Fibroblast of lung (primary cell): ENCODE data around the gene OTUD7B.
A peak's percentile ranks its signal among the peaks of the same experiment; 100 is the strongest.

Experiments
- EZH2 ChIP-seq: IDR thresholded peaks from 2 replicates; pipeline ENCODE4 v1.5.1; 2012; ENCODE audit warnings: low read length, control low read depth, mild to moderate bottlenecking; ENCODE audit errors: missing control alignments
- TF ChIP-seq, protein P1 (sequence below), 2 donors: IDR thresholded peaks in 1 of 2; conservative IDR thresholded peaks in 1 of 2; 1 replicate in 1 of 2; 2 replicates in 1 of 2; pipeline ENCODE4 v1.5.1; 2011 to 2012; ENCODE audit warnings: low read length in 2 of 2, control low read depth in 1 of 2, inconsistent platforms in 1 of 2, low read depth in 1 of 2, mild to moderate bottlenecking in 1 of 2

DNA sequence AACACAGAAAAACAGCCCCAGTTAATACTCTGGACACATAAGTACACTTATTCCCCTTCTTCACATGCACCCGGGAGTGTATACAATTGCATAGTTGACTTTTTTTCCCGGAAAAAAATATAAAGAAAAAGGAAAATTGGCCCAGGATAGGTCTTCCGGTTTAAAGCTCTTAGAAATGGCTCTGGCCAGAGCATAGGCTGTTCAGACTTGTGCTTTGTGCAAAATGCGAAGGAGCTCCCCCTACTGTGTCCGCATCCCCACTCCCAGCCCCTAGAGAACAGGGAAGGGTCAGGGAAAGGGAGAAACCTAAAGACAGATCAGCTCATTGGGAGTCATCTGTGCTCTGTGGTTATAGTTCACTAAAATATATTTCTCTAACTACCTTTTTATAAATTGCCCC, 68.3 kb downstream of the OTUD7B start:
- TF ChIP-seq EZH2, result no peak
- TF ChIP-seq, protein P1, sequence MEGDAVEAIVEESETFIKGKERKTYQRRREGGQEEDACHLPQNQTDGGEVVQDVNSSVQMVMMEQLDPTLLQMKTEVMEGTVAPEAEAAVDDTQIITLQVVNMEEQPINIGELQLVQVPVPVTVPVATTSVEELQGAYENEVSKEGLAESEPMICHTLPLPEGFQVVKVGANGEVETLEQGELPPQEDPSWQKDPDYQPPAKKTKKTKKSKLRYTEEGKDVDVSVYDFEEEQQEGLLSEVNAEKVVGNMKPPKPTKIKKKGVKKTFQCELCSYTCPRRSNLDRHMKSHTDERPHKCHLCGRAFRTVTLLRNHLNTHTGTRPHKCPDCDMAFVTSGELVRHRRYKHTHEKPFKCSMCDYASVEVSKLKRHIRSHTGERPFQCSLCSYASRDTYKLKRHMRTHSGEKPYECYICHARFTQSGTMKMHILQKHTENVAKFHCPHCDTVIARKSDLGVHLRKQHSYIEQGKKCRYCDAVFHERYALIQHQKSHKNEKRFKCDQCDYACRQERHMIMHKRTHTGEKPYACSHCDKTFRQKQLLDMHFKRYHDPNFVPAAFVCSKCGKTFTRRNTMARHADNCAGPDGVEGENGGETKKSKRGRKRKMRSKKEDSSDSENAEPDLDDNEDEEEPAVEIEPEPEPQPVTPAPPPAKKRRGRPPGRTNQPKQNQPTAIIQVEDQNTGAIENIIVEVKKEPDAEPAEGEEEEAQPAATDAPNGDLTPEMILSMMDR (conservative IDR thresholded peaks at IDR 0.05 in 1 of 2, IDR thresholded peaks at IDR 0.05 in 1 of 2; ENCODE audit: low read depth in 1 of 2, low read length in 2 of 2), result peak; percentile 50 to 62
